Activated CD8-positive, alpha-beta T cell treated with anti-CD3 and anti-CD28 coated beads for 36 hours (primary cell): ENCODE measurements around the gene CLIP1. TPM values are rescaled to one million over a fixed set of nuclear protein-coding genes. Genes with fewer than 3 reads are reported as not detected.
"Not testable (repeated sequence)": the region's sequence is repeated elsewhere in the genome, so short reads cannot be mapped to it uniquely, and the experiment has no call there.

ENCODE experiments used
- ATAC-seq: fragments of 200-7000 bp; cut with Tn5 transposase; one replicate; pipeline ENCODE4 v1.10.0; 2021; ENCODE audit warnings: mild to moderate bottlenecking, moderate library complexity
- CTCF ChIA-PET: fragments of 350-600 bp; sonication (Branson Sonifier 250); formaldehyde crosslinking; loops from one replicate; lab custom pipeline; 2021; ENCODE audit warnings: antibody characterized with exemption; lab: Charles Lee
- POLR2A ChIA-PET: fragments of 350-600 bp; sonication (Branson Sonifier 250); formaldehyde crosslinking; loops from one replicate; lab custom pipeline; 2021; ENCODE audit warnings: antibody characterized with exemption; lab: Charles Lee
- DNase-seq: peaks from one replicate; pipeline ENCODE4 v3.0.0-alpha.2; 2020
- H3K27ac Mint-ChIP-seq: one replicate; pipeline ENCODE4 v1.8.0; 2021; ENCODE audit warnings: mild to moderate bottlenecking, mixed read lengths
- H3K27me3 Mint-ChIP-seq: one replicate; pipeline ENCODE4 v1.8.0; 2021; ENCODE audit warnings: mixed read lengths
- H3K36me3 Mint-ChIP-seq: one replicate; pipeline ENCODE4 v1.8.0; 2021; ENCODE audit warnings: low read depth, mixed read lengths
- H3K4me1 Mint-ChIP-seq: one replicate; pipeline ENCODE4 v1.8.0; 2021; ENCODE audit warnings: low read depth, mixed read lengths
- H3K4me3 Mint-ChIP-seq: one replicate; pipeline ENCODE4 v1.8.0; 2021; ENCODE audit warnings: mild to moderate bottlenecking, moderate library complexity, mixed read lengths
- H3K9me3 Mint-ChIP-seq: one replicate; pipeline ENCODE4 v1.8.0; 2021; ENCODE audit warnings: mixed read lengths
- CTCF ChIP-seq: fragments of 200-600 bp; IDR thresholded peaks from one replicate; pipeline ENCODE4 v1.8.0; 2022; ENCODE audit warnings: antibody characterized with exemption, mild to moderate bottlenecking
- intact Hi-C: fragments of 100-400 bp; cut with micrococcal nuclease; formaldehyde crosslinking; loops from one replicate; pipeline ENCODE4 v1.10.0; 2022
- total RNA-seq, 2 experiments: library from RNA; stranded (reverse); gene quantifications; one replicate each; pipeline ENCODE4 v1.2.3, GENCODE V29; 2021

The CLIP1 gene
- 10 to 100 TPM; 29.4 to 32.4 TPM for total RNA-seq

GRCh38 chr12:122421821-122422729 is at the start of gene CLIP1:
Gene CLIP1, minus strand, starts transcription at chr12:122422669. Its CDS starts 42,217 bp downstream, at chr12:122380452.
- no peaks in the 10 kb centered on the region for H3K9me3 Mint-ChIP-seq
- no peaks in the 10 kb centered on the region for H3K27me3 Mint-ChIP-seq
- ATAC-seq (peak; percentile 78), DNase-seq (peak; percentile 62)
- TF ChIP-seq CTCF: peak; percentile 60
- no peaks in the 10 kb centered on the region for H3K36me3 Mint-ChIP-seq
- intact Hi-C loops: loop anchor here (2.0 kb wide), 1 partner anchor 49 kb away; no protein-coding TSS in a partner anchor
- CTCF ChIA-PET: interaction anchor here (1.7 to 4.5 kb wide), 3 partner anchors 9 to 50 kb away, joined by 7 to 29 read pairs (median 20); no protein-coding TSS in a partner anchor
- H3K4me3 Mint-ChIP-seq: peak within 1 kb of the TSS; percentile 94
- peak within 1 kb of the TSS; percentile 87 for H3K27ac Mint-ChIP-seq
- peaks cover 31% of the 10 kb centered on the region for H3K4me1 Mint-ChIP-seq
- POLR2A ChIA-PET: interaction anchor here (0.9 to 2.3 kb wide), 4 partner anchors 8 to 79 kb away, joined by 5 to 10 read pairs (median 6); partner anchors contain the start of gene ZCCHC8

- no peak overlapping the region for H3K4me3 Mint-ChIP-seq
- H3K27ac Mint-ChIP-seq: peak overlapping the region; percentile 32
- ChIA-PET POLR2A (interaction anchor here (0.6 to 1.6 kb wide), 4 partner anchors 10 to 72 kb away, joined by 3 to 8 read pairs (median 4); no protein-coding TSS in a partner anchor), CTCF (interaction anchor here (0.6 to 6.8 kb wide), 53 partner anchors 9 to 287 kb away, joined by 3 to 209 read pairs (median 4); partner anchors contain the start of genes CLIP1, DENR and ZCCHC8)
- peaks cover 30% of the 10 kb centered on the region for H3K4me1 Mint-ChIP-seq
- peaks cover 37% of the 10 kb centered on the region for H3K36me3 Mint-ChIP-seq
- ATAC-seq (peak; percentile 53), DNase-seq (no peak)
- peak; percentile 84 for TF ChIP-seq CTCF
- H3K27me3 Mint-ChIP-seq: no peaks in the 10 kb centered on the region
- intact Hi-C loops: loop anchor here (1.0 to 2.0 kb wide), 2 partner anchors 49 to 72 kb away; partner anchors contain the start of gene CLIP1
- no peaks in the 10 kb centered on the region for H3K9me3 Mint-ChIP-seq
These were observed 49.1 kb upstream of the CLIP1 start for GRCh38 chr12:122471324-122472226.

GRCh38 chr12:122470576-122470975 is 48.1 kb upstream of the CLIP1 start:
- ChIA-PET CTCF (interaction anchor here (0.6 to 6.8 kb wide), 16 partner anchors 9 to 143 kb away, joined by 3 to 209 read pairs (median 8); partner anchors contain the start of genes CLIP1 and ZCCHC8), POLR2A (interaction anchor here (1.4 to 1.6 kb wide), 3 partner anchors 9 to 226 kb away, joined by 3 to 8 read pairs (median 5); no protein-coding TSS in a partner anchor)
- peaks cover 27% of the 10 kb centered on the region for H3K36me3 Mint-ChIP-seq
- H3K4me3 Mint-ChIP-seq, H3K9me3 Mint-ChIP-seq, H3K27ac Mint-ChIP-seq, DNase-seq, ATAC-seq, H3K27me3 Mint-ChIP-seq: not testable (repeated sequence)
- intact Hi-C loops: loop anchor here (2.0 kb wide), 1 partner anchor 48 kb away; the partner anchor contains the start of gene CLIP1
- H3K4me1 Mint-ChIP-seq: peaks cover 27% of the 10 kb centered on the region

- not testable (repeated sequence) for H3K27ac Mint-ChIP-seq, H3K9me3 Mint-ChIP-seq, DNase-seq, ATAC-seq, H3K27me3 Mint-ChIP-seq, H3K4me3 Mint-ChIP-seq
- peaks cover 22% of the 10 kb centered on the region for H3K36me3 Mint-ChIP-seq
- ChIA-PET CTCF (interaction anchor here (4.3 to 6.8 kb wide), 2 partner anchors 8 to 71 kb away, joined by 28 to 209 read pairs; no protein-coding TSS in a partner anchor), POLR2A (interaction anchor here (0.5 to 1.6 kb wide), 2 partner anchors 24 to 225 kb away, joined by 3 to 5 read pairs; no protein-coding TSS in a partner anchor)
- intact Hi-C loops: loop anchor here (2.0 kb wide), 1 partner anchor 47 kb away; the partner anchor contains the start of gene CLIP1
- peaks cover 21% of the 10 kb centered on the region for H3K4me1 Mint-ChIP-seq
These were observed 47.4 kb upstream of the CLIP1 start for GRCh38 chr12:122469856-122470255.

GRCh38 chr12:122467983-122468382 is 45.5 kb upstream of the CLIP1 start:
- Mint-ChIP-seq H3K27me3 (no peaks in the 10 kb centered on the region), H3K36me3 (peaks cover 6% of the 10 kb centered on the region), H3K4me1 (peaks cover 8% of the 10 kb centered on the region), H3K27ac (no peak overlapping the region), H3K9me3 (no peaks in the 10 kb centered on the region), H3K4me3 (no peak overlapping the region)
- no peak for TF ChIP-seq CTCF
- DNase-seq (no peak), ATAC-seq (no peak)
- intact Hi-C loops: no loop called here
- ChIA-PET CTCF (no interaction called here), POLR2A (no interaction called here)

- CTCF ChIA-PET: interaction anchor here (0.9 kb wide), 1 partner anchor 65 kb away, joined by 3 read pairs; no protein-coding TSS in a partner anchor
- H3K4me3 Mint-ChIP-seq, DNase-seq, intact Hi-C loops, POLR2A ChIA-PET, H3K27me3 Mint-ChIP-seq, H3K9me3 Mint-ChIP-seq, H3K4me1 Mint-ChIP-seq, H3K27ac Mint-ChIP-seq, H3K36me3 Mint-ChIP-seq, ATAC-seq: not testable (repeated sequence)
These were observed 42.0 kb upstream of the CLIP1 start for GRCh38 chr12:122464317-122465042.
